H9 (cell line): ENCODE measurements around the gene TPTE. TPM values are rescaled to one million over a fixed set of nuclear protein-coding genes. Genes with fewer than 3 reads are reported as not detected.
"Not testable (repeated sequence)": the region's sequence is repeated elsewhere in the genome, so short reads cannot be mapped to it uniquely, and the experiment has no call there.

Source experiments
- DNase-seq: peaks from one replicate; pipeline ENCODE4 v3.0.0-alpha.2; 2017
- H2AFZ ChIP-seq: one replicate; pipeline ENCODE4 v1.6.1; 2013; ENCODE audit warnings: mild to moderate bottlenecking, low read length, control low read depth, moderate library complexity
- H2AK5ac ChIP-seq: 2 replicates; pipeline ENCODE4 v1.6.1; 2013; ENCODE audit warnings: low read length, control low read depth, mixed read lengths; ENCODE audit not compliant: insufficient read length
- H2BK120ac ChIP-seq: one replicate; pipeline ENCODE4 v1.6.1; 2013; ENCODE audit warnings: low read depth, mild to moderate bottlenecking, low read length, control low read depth, inconsistent platforms; ENCODE audit not compliant: poor library complexity, severe bottlenecking
- H2BK12ac ChIP-seq: 2 replicates; pipeline ENCODE4 v1.6.1; 2013; ENCODE audit warnings: low read length, control low read depth, mixed read lengths, low read depth; ENCODE audit not compliant: insufficient read length
- H2BK15ac ChIP-seq: 2 replicates; pipeline ENCODE4 v1.6.1; 2013; ENCODE audit warnings: low read depth, low read length, control low read depth
- H2BK20ac ChIP-seq: one replicate; pipeline ENCODE4 v1.6.1; 2013; ENCODE audit warnings: low read depth, mild to moderate bottlenecking, low read length, control low read depth, inconsistent platforms; ENCODE audit not compliant: poor library complexity, severe bottlenecking
- H2BK5ac ChIP-seq: 2 replicates; pipeline ENCODE4 v1.6.1; 2013; ENCODE audit warnings: low read length, control low read depth, mixed read lengths; ENCODE audit not compliant: insufficient read length
- H3K14ac ChIP-seq: 2 replicates; pipeline ENCODE4 v1.6.1; 2013; ENCODE audit warnings: low read length, control low read depth; ENCODE audit not compliant: insufficient read depth
- H3K18ac ChIP-seq: 2 replicates; pipeline ENCODE4 v1.6.1; 2013; ENCODE audit warnings: low read depth, mild to moderate bottlenecking, mixed read lengths, low read length, control low read depth; ENCODE audit not compliant: insufficient read length
- H3K23ac ChIP-seq: 2 replicates; pipeline ENCODE4 v1.6.1; 2013; ENCODE audit warnings: low read length, control low read depth, mixed read lengths, low read depth; ENCODE audit not compliant: insufficient read length
- H3K23me2 ChIP-seq: 2 replicates; pipeline ENCODE4 v1.6.1; 2013; ENCODE audit warnings: low read depth, mild to moderate bottlenecking, mixed read lengths, low read length, control low read depth; ENCODE audit not compliant: insufficient read length, poor library complexity, severe bottlenecking
- H3K27ac ChIP-seq: 2 replicates; pipeline ENCODE4 v1.5.1; 2013; ENCODE audit warnings: low read length, control low read depth, mixed read lengths, low read depth; ENCODE audit not compliant: insufficient read length
- H3K27me3 ChIP-seq: 2 replicates; pipeline ENCODE4 v1.6.1; 2013; ENCODE audit warnings: low read length, control low read depth, inconsistent platforms; ENCODE audit not compliant: insufficient read depth
- H3K4ac ChIP-seq: 2 replicates; pipeline ENCODE4 v1.6.1; 2013; ENCODE audit warnings: low read depth, mild to moderate bottlenecking, control low read depth, inconsistent platforms, low read length, moderate library complexity
- H3K4me1 ChIP-seq: 2 replicates; pipeline ENCODE4 v1.6.1; 2013; ENCODE audit warnings: low read length, control low read depth, inconsistent platforms; ENCODE audit not compliant: insufficient read depth
- H3K4me2 ChIP-seq: 2 replicates; pipeline ENCODE4 v1.6.1; 2013; ENCODE audit warnings: low read length, control low read depth, mixed read lengths; ENCODE audit not compliant: insufficient read length, insufficient read depth
- H3K56ac ChIP-seq: 2 replicates; pipeline ENCODE4 v1.6.1; 2013; ENCODE audit warnings: low read depth, mild to moderate bottlenecking, mixed read lengths, low read length, control low read depth; ENCODE audit not compliant: insufficient read length
- H3K79me1 ChIP-seq: 2 replicates; pipeline ENCODE4 v1.6.1; 2013; ENCODE audit warnings: low read depth, mild to moderate bottlenecking, moderate library complexity, low read length, control low read depth, inconsistent platforms; ENCODE audit not compliant: insufficient read depth, poor library complexity, severe bottlenecking
- H3K79me2 ChIP-seq: 2 replicates; pipeline ENCODE4 v1.6.1; 2013; ENCODE audit warnings: low read length, control low read depth, inconsistent platforms; ENCODE audit not compliant: insufficient read depth
- H3K9ac ChIP-seq: 2 replicates; pipeline ENCODE4 v1.6.1; 2013; ENCODE audit warnings: low read length, control low read depth, mixed read lengths; ENCODE audit not compliant: insufficient read length; ENCODE audit errors: extremely low read depth
- H3K9me3 ChIP-seq: one replicate; pipeline ENCODE4 v1.6.1; 2013; ENCODE audit warnings: low read depth, low read length, inconsistent platforms; ENCODE audit not compliant: control insufficient read depth
- H3T11ph ChIP-seq: one replicate; pipeline ENCODE4 v1.6.1; 2013; ENCODE audit warnings: mild to moderate bottlenecking, low read length, control low read depth, inconsistent platforms
- H4K20me1 ChIP-seq: one replicate; pipeline ENCODE4 v1.6.1; 2013; ENCODE audit not compliant: control insufficient read depth, insufficient read length, insufficient read depth
- H4K5ac ChIP-seq: 2 replicates; pipeline ENCODE4 v1.6.1; 2013; ENCODE audit warnings: low read depth, mild to moderate bottlenecking, mixed read lengths, low read length, control low read depth; ENCODE audit not compliant: insufficient read length
- H4K8ac ChIP-seq: replicated peaks from 2 replicates; pipeline ENCODE4 v1.6.1; 2013; ENCODE audit warnings: low read length, control low read depth, mixed read lengths, low read depth; ENCODE audit not compliant: insufficient read length
- H4K91ac ChIP-seq: 2 replicates; pipeline ENCODE4 v1.6.1; 2013; ENCODE audit warnings: low read depth, mild to moderate bottlenecking, moderate library complexity, mixed read lengths, low read length, control low read depth; ENCODE audit not compliant: insufficient read length
- H3K27ac Mint-ChIP-seq, 3 experiments: 2 replicates in 2 of 3; 3 replicates in 1 of 3; pipeline ENCODE4 v1.8.0; 2020 to 2021; ENCODE audit warnings: mixed read lengths in 3 of 3, mild to moderate bottlenecking in 1 of 3, moderate library complexity in 1 of 3
- H3K27me3 Mint-ChIP-seq: 2 replicates; pipeline ENCODE4 v1.8.0; 2021; ENCODE audit warnings: low read depth, mild to moderate bottlenecking, moderate library complexity, mixed read lengths
- H3K36me3 Mint-ChIP-seq, 3 experiments: 2 replicates in 2 of 3; 3 replicates in 1 of 3; pipeline ENCODE4 v1.8.0; 2020 to 2021; ENCODE audit warnings: low read depth in 3 of 3, mixed read lengths in 3 of 3; ENCODE audit not compliant: insufficient read depth in 1 of 3
- H3K4me1 Mint-ChIP-seq, 2 experiments: 2 replicates each; pipeline ENCODE4 v1.8.0; 2020; ENCODE audit warnings: mixed read lengths in 2 of 2
- H3K4me3 Mint-ChIP-seq, 2 experiments: 2 replicates in 1 of 2; 3 replicates in 1 of 2; pipeline ENCODE4 v1.8.0; 2020 to 2021; ENCODE audit warnings: mild to moderate bottlenecking in 2 of 2, mixed read lengths in 2 of 2, moderate library complexity in 1 of 2
- H3K9me3 Mint-ChIP-seq, 2 experiments: 2 replicates in 1 of 2; 3 replicates in 1 of 2; pipeline ENCODE4 v1.8.0; 2020; ENCODE audit warnings: mild to moderate bottlenecking in 2 of 2, mixed read lengths in 2 of 2, moderate library complexity in 1 of 2
- WGBS: extraction: QIAGEN DNeasy Blood & Tissue Kit; methylation state at CpG from one replicate; pipeline ENCODE4 v1.1.7; 2013; ENCODE audit warnings: missing lambda C conversion rate, low lambda C conversion rate, mixed read lengths; ENCODE audit not compliant: insufficient read length; ENCODE audit errors: extremely low coverage; 5-methylcytosine and 5-hydroxymethylcytosine counted together
- total RNA-seq: library from RNA; stranded (reverse); gene quantifications from 2 replicates; pipeline ENCODE4 v1.2.1, GENCODE V29; 2021

Gene TPTE
- total RNA-seq, 1 experiment from 2014 or later = not detected

- not testable (repeated sequence) for H2BK120ac ChIP-seq, H3T11ph ChIP-seq, H3K4me2 ChIP-seq, H3K18ac ChIP-seq, H2AK5ac ChIP-seq, H3K27ac Mint-ChIP-seq, H3K23me2 ChIP-seq, H3K27ac ChIP-seq, H2BK12ac ChIP-seq, H2BK20ac ChIP-seq, H2BK5ac ChIP-seq, H3K4me1 Mint-ChIP-seq, H3K23ac ChIP-seq, H3K14ac ChIP-seq, H3K4me1 ChIP-seq, H2AFZ ChIP-seq, H2BK15ac ChIP-seq, H3K4me3 Mint-ChIP-seq, H3K4ac ChIP-seq, DNase-seq, H3K56ac ChIP-seq, H3K79me1 ChIP-seq, H4K91ac ChIP-seq, H4K5ac ChIP-seq, H3K79me2 ChIP-seq, H3K9ac ChIP-seq, H4K8ac ChIP-seq, H3K27me3 ChIP-seq, H4K20me1 ChIP-seq
- WGBS = no CpG with 5 or more reads among the region's 10 CpGs
- H3K27me3 Mint-ChIP-seq = peaks cover 11% of the 10 kb centered on the region
- peaks cover 80 to 86% of the 10 kb centered on the region in 2 experiments for H3K9me3 Mint-ChIP-seq
- H3K9me3 ChIP-seq = peaks cover 54% of the 10 kb centered on the region
- H3K36me3 Mint-ChIP-seq = peaks cover 28 to 48% (median 35%) of the 10 kb centered on the region in 3 experiments
These were observed 3.5 kb upstream of the TPTE start for GRCh38 chr21:10517904-10518303.

GRCh38 chr21:10521835-10522500, 585 bp downstream of the TPTE start:
- H3K79me1 ChIP-seq, H2BK15ac ChIP-seq, DNase-seq, H3K23ac ChIP-seq, H3K18ac ChIP-seq, H4K5ac ChIP-seq, H3K9ac ChIP-seq, H3K23me2 ChIP-seq, H2BK5ac ChIP-seq, H2BK120ac ChIP-seq, H3K4ac ChIP-seq, H4K8ac ChIP-seq, H2AK5ac ChIP-seq, H3K4me3 Mint-ChIP-seq, H3K4me2 ChIP-seq, H3K56ac ChIP-seq, H2BK12ac ChIP-seq, H4K91ac ChIP-seq, H2AFZ ChIP-seq, H3K79me2 ChIP-seq, H3K27me3 ChIP-seq, H3T11ph ChIP-seq, H3K27ac ChIP-seq, H3K4me1 ChIP-seq, H2BK20ac ChIP-seq, H3K27ac Mint-ChIP-seq, H3K4me1 Mint-ChIP-seq, H4K20me1 ChIP-seq, H3K14ac ChIP-seq: not testable (repeated sequence)
- no CpG with 5 or more reads among the region's 75 CpGs for WGBS
- H3K9me3 Mint-ChIP-seq = peaks cover 62 to 67% of the 10 kb centered on the region in 2 experiments
- H3K36me3 Mint-ChIP-seq = peaks cover 27 to 52% (median 35%) of the 10 kb centered on the region in 3 experiments
- peaks cover 11% of the 10 kb centered on the region for H3K27me3 Mint-ChIP-seq
- peaks cover 65% of the 10 kb centered on the region for H3K9me3 ChIP-seq
